GM23248 (cell line): ENCODE results near the gene PDE6B. TPM values are rescaled to one million over a fixed set of nuclear protein-coding genes. Genes with fewer than 3 reads are reported as not detected.

Experiments
- DNase-seq: peaks from one replicate; pipeline ENCODE4 v3.0.0-alpha.2; 2015
- H2AFZ ChIP-seq: fragments of 200-600 bp; sonication (generic); 2 replicates; pipeline ENCODE4 v1.6.1; 2016; ENCODE audit warnings: antibody characterized with exemption
- H3F3A ChIP-seq: fragments of 200-600 bp; sonication (generic); 2 replicates; pipeline ENCODE4 v1.6.1; 2016; ENCODE audit warnings: mild to moderate bottlenecking, antibody characterized with exemption, mixed run types; ENCODE audit not compliant: insufficient read depth
- H3K27ac ChIP-seq: fragments of 200-600 bp; sonication (generic); 2 replicates; pipeline ENCODE4 v1.5.1; 2016; ENCODE audit warnings: mild to moderate bottlenecking
- H3K27me3 ChIP-seq: fragments of 200-600 bp; sonication (generic); replicated peaks from 2 replicates; pipeline ENCODE4 v1.6.1; 2016; ENCODE audit warnings: mild to moderate bottlenecking; ENCODE audit not compliant: insufficient read depth
- H3K36me3 ChIP-seq: fragments of 200-600 bp; sonication (generic); 2 replicates; pipeline ENCODE4 v1.6.1; 2016; ENCODE audit warnings: low read depth, mild to moderate bottlenecking
- H3K4me1 ChIP-seq: fragments of 200-600 bp; sonication (generic); 2 replicates; pipeline ENCODE4 v1.6.1; 2016; ENCODE audit warnings: mild to moderate bottlenecking; ENCODE audit not compliant: insufficient read depth
- H3K4me2 ChIP-seq: fragments of 200-600 bp; sonication (generic); one replicate; pipeline ENCODE4 v1.6.1; 2016; ENCODE audit warnings: mild to moderate bottlenecking; ENCODE audit not compliant: unreplicated experiment
- H3K4me3 ChIP-seq: fragments of 200-600 bp; sonication (generic); 2 replicates; pipeline ENCODE4 v1.5.1; 2016; ENCODE audit warnings: mild to moderate bottlenecking
- H3K79me2 ChIP-seq: fragments of 200-600 bp; sonication (generic); 2 replicates; pipeline ENCODE4 v1.6.1; 2016; ENCODE audit warnings: mild to moderate bottlenecking; ENCODE audit not compliant: insufficient read depth
- H3K9ac ChIP-seq: fragments of 200-600 bp; sonication (generic); 2 replicates; pipeline ENCODE4 v1.6.1; 2016; ENCODE audit warnings: mild to moderate bottlenecking
- H3K9me2 ChIP-seq: fragments of 200-600 bp; sonication (generic); 2 replicates; pipeline ENCODE4 v1.6.1; 2016; ENCODE audit warnings: mixed run types, mild to moderate bottlenecking, moderate library complexity; ENCODE audit not compliant: insufficient read depth
- H3K9me3 ChIP-seq: fragments of 200-600 bp; sonication (generic); one replicate; pipeline ENCODE4 v1.6.1; 2017; ENCODE audit warnings: low read depth
- H4K20me1 ChIP-seq: fragments of 200-600 bp; sonication (generic); 2 replicates; pipeline ENCODE4 v1.6.0; 2016; ENCODE audit not compliant: insufficient read depth
- EZH2 ChIP-seq: fragments of 200-600 bp; sonication (generic); IDR thresholded peaks from 2 replicates; pipeline ENCODE4 v1.6.1; 2018; ENCODE audit warnings: antibody characterized with exemption, mild to moderate bottlenecking; ENCODE audit not compliant: insufficient read depth, poor library complexity, severe bottlenecking
- EZH2phosphoT487 ChIP-seq: fragments of 200-600 bp; sonication (generic); IDR thresholded peaks from 2 replicates; pipeline ENCODE4 v1.6.1; 2018; ENCODE audit warnings: antibody characterized with exemption, moderate library complexity, mild to moderate bottlenecking, low read depth; ENCODE audit not compliant: insufficient read depth
- WGBS, 2 experiments: methylation state at CpG; one replicate each; pipeline ENCODE4 v1.1.6; 2015 to 2017; ENCODE audit warnings: low lambda C conversion rate in 2 of 2, low coverage in 1 of 2; ENCODE audit errors: missing lambda C conversion rate in 2 of 2; 5-methylcytosine and 5-hydroxymethylcytosine counted together
- in situ Hi-C: fragments of 300-500 bp; cut with MboI; formaldehyde crosslinking; loops from 2 replicates; pipeline ENCODE4 v1.15.0; 2020
- polyA plus RNA-seq: library from polyadenylated mRNA; unstranded; fragments of >200 nt; fragmentation: Nextera tagmentation; extraction: Ambion mirVana; gene quantifications from 2 replicates; pipeline ENCODE4 v1.2.1, GENCODE V29; 2016
- total RNA-seq: library from RNA; depleted of rRNA; stranded (reverse); fragments of >200 nt; shearing (Covaris generic); gene quantifications from 2 replicates; pipeline ENCODE4 v1.2.3, GENCODE V29; 2014; rRNA removed

PDE6B gene
- total and polyA plus RNA-seq, 2 experiments from 2014 or later: 0.11 TPM; not detected in 1

DNA sequence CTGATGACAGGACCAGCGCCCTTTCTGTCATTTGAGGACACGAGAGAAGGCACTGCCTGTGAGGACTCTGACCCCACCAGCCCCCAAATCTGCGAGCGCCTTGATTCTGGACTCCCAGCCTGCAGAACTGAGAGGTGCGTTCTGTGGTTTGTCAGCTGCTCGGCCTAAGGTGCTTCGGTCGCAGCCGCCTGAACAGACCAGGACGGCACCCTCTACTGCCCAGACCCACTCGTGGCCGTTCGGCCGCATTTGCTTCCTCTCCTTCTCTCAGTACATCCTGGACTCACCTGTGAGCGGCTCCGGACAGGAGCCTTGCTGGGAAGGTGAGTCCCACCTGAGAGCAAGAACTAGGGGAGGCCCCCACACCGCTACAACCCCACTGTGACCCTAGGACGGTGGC, 88.7 kb downstream of the PDE6B start:
- no peaks in the 10 kb centered on the region for H3K4me1 ChIP-seq
- 94 to 95% methylated on average over 18 of the region's 18 CpGs for WGBS, 2 experiments
- H3K27ac ChIP-seq: no peak overlapping the region
- H3K36me3 ChIP-seq: no peaks in the 10 kb centered on the region
- H3K4me3 ChIP-seq: no peak overlapping the region
- no peaks in the 10 kb centered on the region for H3K27me3 ChIP-seq
- DNase-seq: no peak
- no peak overlapping the region for H2AFZ ChIP-seq
- H3K9me3 ChIP-seq: no peaks in the 10 kb centered on the region
- no peak overlapping the region for H3K4me2 ChIP-seq
- peaks cover 3% of the 10 kb centered on the region; the same call in 1 of the 2 replicates for H4K20me1 ChIP-seq
- H3K79me2 ChIP-seq: peaks cover 83% of the 10 kb centered on the region
- 0 out of 2 replicates have a peak, but pooled peaks cover 4% of the 10 kb centered on the region for H3F3A ChIP-seq
- TF ChIP-seq EZH2 (no peak), EZH2phosphoT487 (no peak)
- H3K9me2 ChIP-seq: no peaks in the 10 kb centered on the region
- no peak overlapping the region for H3K9ac ChIP-seq
- in situ Hi-C loops: no loop called here

DNA sequence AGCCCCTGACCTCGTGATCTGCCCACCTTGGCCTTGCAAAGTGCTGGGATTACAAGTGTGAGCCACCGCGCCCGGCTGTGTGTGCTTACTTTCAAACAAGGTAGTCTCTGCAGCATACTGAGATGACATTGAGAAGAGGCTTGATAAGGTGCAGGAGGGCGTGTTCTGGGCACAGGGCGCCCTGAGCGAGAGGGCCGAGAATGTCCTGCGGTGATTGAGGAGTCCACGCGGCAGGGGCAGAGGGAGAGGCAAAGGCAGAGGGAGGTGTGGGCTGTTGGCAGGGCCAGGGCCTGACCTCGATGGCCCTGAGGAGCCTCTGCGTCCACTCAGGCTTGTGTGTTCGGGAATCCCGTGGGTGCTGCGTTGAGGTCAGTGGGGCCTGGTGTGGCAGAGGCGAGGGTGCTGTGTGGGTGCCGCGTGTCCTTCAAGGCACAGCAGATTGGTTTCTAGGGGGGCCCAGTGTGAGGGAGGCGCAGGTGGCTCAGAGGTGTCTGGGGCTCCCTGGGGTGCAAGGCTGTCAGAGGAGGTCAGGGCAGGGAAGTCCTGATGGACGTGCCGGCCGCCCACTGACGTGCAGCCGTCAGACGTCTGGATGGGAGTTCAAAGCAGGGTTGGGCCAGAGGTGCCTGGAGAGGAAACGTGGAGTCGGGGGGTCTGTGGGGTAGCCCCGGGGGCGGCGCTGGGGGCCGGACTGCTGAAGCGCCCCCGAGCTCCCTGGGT, 92.4 kb downstream of the PDE6B start:
- 85 to 87% methylated on average over 30 to 34 of the region's 34 CpGs for WGBS, 2 experiments
- H3K9me3 ChIP-seq: no peaks in the 10 kb centered on the region
- no peaks in the 10 kb centered on the region for H3K36me3 ChIP-seq
- H3K9me2 ChIP-seq: no peaks in the 10 kb centered on the region
- H3F3A ChIP-seq: no peaks in the 10 kb centered on the region
- H3K4me3 ChIP-seq: no peak overlapping the region
- H2AFZ ChIP-seq: no peak overlapping the region
- no peaks in the 10 kb centered on the region for H4K20me1 ChIP-seq
- peaks cover 14% of the 10 kb centered on the region; the same call in 1 of the 2 replicates for H3K4me1 ChIP-seq
- no peak overlapping the region for H3K9ac ChIP-seq
- peaks cover 80% of the 10 kb centered on the region for H3K79me2 ChIP-seq
- TF ChIP-seq EZH2phosphoT487 (no peak), EZH2 (no peak)
- no peak overlapping the region for H3K4me2 ChIP-seq
- in situ Hi-C loops: no loop called here
- H3K27ac ChIP-seq: no peak overlapping the region
- no peak for DNase-seq
- H3K27me3 ChIP-seq: no peaks in the 10 kb centered on the region

DNA sequence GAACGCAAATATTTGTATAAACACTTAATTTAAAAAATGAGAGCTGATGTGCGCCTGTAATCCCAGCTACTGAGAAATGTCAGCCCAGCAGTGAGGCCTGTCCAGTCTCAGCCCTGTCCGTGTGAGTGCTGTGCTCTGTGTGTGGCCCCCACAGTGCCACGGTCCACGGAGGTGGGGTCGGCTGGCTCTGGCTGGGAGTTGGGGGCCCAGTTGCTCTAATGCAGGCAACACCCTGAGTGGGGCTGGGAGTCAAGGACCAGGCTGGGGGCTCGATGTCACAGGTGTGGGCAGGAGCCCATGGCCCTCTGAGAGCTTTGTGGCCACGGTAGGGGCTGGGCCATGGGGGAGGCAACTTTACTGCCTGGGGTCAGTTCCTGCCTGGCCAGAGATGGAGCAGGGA, 93.1 kb downstream of the PDE6B start:
- no peak for DNase-seq
- Histone ChIP-seq H2AFZ (no peak overlapping the region), H3K4me3 (no peak overlapping the region), H3K36me3 (no peaks in the 10 kb centered on the region), H3K79me2 (peaks cover 80% of the 10 kb centered on the region), H3F3A (no peaks in the 10 kb centered on the region), H3K9me2 (no peaks in the 10 kb centered on the region), H3K4me2 (no peak overlapping the region), H3K9ac (no peak overlapping the region), H3K27me3 (no peaks in the 10 kb centered on the region), H4K20me1 (no peaks in the 10 kb centered on the region), H3K9me3 (no peaks in the 10 kb centered on the region), H3K27ac (no peak overlapping the region), H3K4me1 (peaks cover 14% of the 10 kb centered on the region; the same call in 1 of the 2 replicates)
- in situ Hi-C loops: no loop called here
- TF ChIP-seq EZH2phosphoT487 (no peak), EZH2 (no peak)
- 83 to 89% methylated on average over 8 of the region's 8 CpGs for WGBS, 2 experiments

Other genes starting within 250 kb of the PDE6B start
- 7.8 and 10.7 TPM in 2 replicates for gene ZNF721, start 126.4 kb upstream of the PDE6B start, total RNA-seq
- gene ZNF721, start 126.4 kb upstream of the PDE6B start, polyA plus RNA-seq: 10.6 TPM in 2 replicates
- gene PIGG, start 126.4 kb upstream of the PDE6B start, total RNA-seq: 39.8 and 47.8 TPM in 2 replicates
- 51.2 and 53.8 TPM in 2 replicates for gene PIGG, start 126.4 kb upstream of the PDE6B start, polyA plus RNA-seq
- gene TMEM271, start 49.3 kb upstream of the PDE6B start, total RNA-seq: not detected in 2 replicates
- gene TMEM271, start 49.3 kb upstream of the PDE6B start, polyA plus RNA-seq: not detected in 2 replicates
- gene ATP5ME, start 48.7 kb downstream of the PDE6B start, total RNA-seq: 15.6 and 26.3 TPM in 2 replicates
- 472 and 478 TPM in 2 replicates for gene ATP5ME, start 48.7 kb downstream of the PDE6B start, polyA plus RNA-seq
- gene MYL5, start 49.0 kb downstream of the PDE6B start, total RNA-seq: 14.9 and 21.9 TPM in 2 replicates
- gene MYL5, start 49.0 kb downstream of the PDE6B start, polyA plus RNA-seq: 24.5 and 29.3 TPM in 2 replicates
- gene SLC49A3, start 63.6 kb downstream of the PDE6B start, total RNA-seq: 9.1 and 12.5 TPM in 2 replicates
- 5.2 and 5.3 TPM in 2 replicates for gene SLC49A3, start 63.6 kb downstream of the PDE6B start, polyA plus RNA-seq
- 26.0 and 36.9 TPM in 2 replicates for gene PCGF3, start 80.3 kb downstream of the PDE6B start, total RNA-seq
- gene PCGF3, start 80.3 kb downstream of the PDE6B start, polyA plus RNA-seq: 21.0 TPM in 2 replicates
- gene CPLX1, start 200.6 kb downstream of the PDE6B start, total RNA-seq: not detected in 2 replicates
- gene CPLX1, start 200.6 kb downstream of the PDE6B start, polyA plus RNA-seq: not detected in 2 replicates